Stimulated activated CD4-positive, alpha-beta T cell treated with anti-CD3 and anti-CD28 coated beads, Interleukin-2, amount 100 ng/mL, for 4 hours (primary cell): ENCODE data around the gene IAH1.
A peak's percentile ranks its signal among the peaks of the same experiment; 100 is the strongest.
"Not testable (repeated sequence)": the region's sequence is repeated elsewhere in the genome, so short reads cannot be mapped to it uniquely, and the experiment has no call there.

Source experiments
- DNase-seq: peaks from one replicate; pipeline ENCODE4 v3.0.0-alpha.2; 2020; ENCODE audit warnings: low read depth

The IAH1 gene

GRCh38 chr2:9473308-9473984 is 905 bp upstream of the IAH1 start:
- DNase-seq = no peak

- peak; percentile 56 for DNase-seq
These were observed 378 bp upstream of the IAH1 start for GRCh38 chr2:9473985-9474360.

- DNase-seq = no peak
These were observed 3.6 kb downstream of the IAH1 start for GRCh38 chr2:9477914-9478313.

GRCh38 chr2:9478526-9478925 is 4.2 kb downstream of the IAH1 start:
- DNase-seq = no peak

- no peak for DNase-seq
These were observed 5.8 kb downstream of the IAH1 start for GRCh38 chr2:9480157-9480556.

GRCh38 chr2:9483107-9483506 is 8.8 kb downstream of the IAH1 start:
- DNase-seq = no peak

GRCh38 chr2:9484533-9484932 is 10.2 kb downstream of the IAH1 start:
- no peak for DNase-seq

GRCh38 chr2:9488583-9489547 is 14.5 kb downstream of the IAH1 start:
- DNase-seq = no peak

GRCh38 chr2:9490789-9491188 is 16.4 kb downstream of the IAH1 start:
- no peak for DNase-seq

- no peak for DNase-seq
These were observed 18.6 kb downstream of the IAH1 start for GRCh38 chr2:9492927-9493326.

GRCh38 chr2:9493478-9493877 is 19.1 kb downstream of the IAH1 start:
- DNase-seq = no peak

- no peak for DNase-seq
These were observed 19.7 kb downstream of the IAH1 start for GRCh38 chr2:9494081-9494480.

GRCh38 chr2:9497017-9497416 is 22.7 kb downstream of the IAH1 start:
- peak; percentile 5 for DNase-seq

GRCh38 chr2:9498210-9498609 is 23.9 kb downstream of the IAH1 start:
- DNase-seq = no peak

GRCh38 chr2:9508931-9509330 is 34.6 kb downstream of the IAH1 start:
- no peak for DNase-seq

GRCh38 chr2:9513946-9514345 is 39.6 kb downstream of the IAH1 start:
- not testable (repeated sequence) for DNase-seq

GRCh38 chr2:9517118-9517782 is 42.9 kb downstream of the IAH1 start:
- no peak for DNase-seq

GRCh38 chr2:9518163-9518562 is 43.8 kb downstream of the IAH1 start:
- DNase-seq = no peak

- no peak for DNase-seq
These were observed 44.4 kb downstream of the IAH1 start for GRCh38 chr2:9518780-9519179.

- DNase-seq = no peak
These were observed 44.9 kb downstream of the IAH1 start for GRCh38 chr2:9519250-9519649.

- no peak for DNase-seq
These were observed 49.9 kb downstream of the IAH1 start for GRCh38 chr2:9524291-9524690.

GRCh38 chr2:9525266-9525665 is 50.9 kb downstream of the IAH1 start:
- DNase-seq = no peak
